HCT116 (cell line): ENCODE results near the gene GNPTAB.

ENCODE experiments used
- EZH2 ChIP-seq: fragments of 200-600 bp; sonication (generic); IDR thresholded peaks from 2 replicates; pipeline ENCODE4 v1.6.1; 2017; ENCODE audit warnings: antibody characterized with exemption, mixed run types
- POLR2A ChIP-seq: IDR thresholded peaks from 2 replicates; pipeline ENCODE4 v1.7.0; 2011; ENCODE audit warnings: borderline replicate concordance; ENCODE audit not compliant: insufficient read depth, insufficient read length; ENCODE audit errors: extremely low read depth
- POLR2AphosphoS5 ChIP-seq: IDR thresholded peaks from 2 replicates; pipeline ENCODE4 v1.6.1; 2011; ENCODE audit warnings: mild to moderate bottlenecking, low read depth, low read length, moderate library complexity
- YY1 ChIP-seq: IDR thresholded peaks from 2 replicates; pipeline ENCODE4 v1.6.1; 2011; ENCODE audit warnings: low read length, low read depth, moderate library complexity, mild to moderate bottlenecking; ENCODE audit not compliant: insufficient replicate concordance; ENCODE audit errors: extremely low read depth
- TF ChIP-seq, protein P1 (sequence below), 3 experiments: fragments of 200-600 bp in 1 of 3; sonication (generic) in 1 of 3; IDR thresholded peaks in 2 of 3; conservative IDR thresholded peaks in 1 of 3; 2 replicates each; pipeline ENCODE4 v1.5.1; 2012 to 2017; ENCODE audit warnings: low read depth in 2 of 3, low read length in 2 of 3, antibody characterized with exemption in 1 of 3, borderline replicate concordance in 1 of 3, control low read depth in 1 of 3, mild to moderate bottlenecking in 1 of 3, mixed read lengths in 1 of 3, mixed run types in 1 of 3, moderate library complexity in 1 of 3; ENCODE audit not compliant: insufficient read depth in 1 of 3
- TF ChIP-seq, protein P2 (sequence below): IDR thresholded peaks from 2 replicates; pipeline ENCODE4 v1.6.1; 2012

DNA sequence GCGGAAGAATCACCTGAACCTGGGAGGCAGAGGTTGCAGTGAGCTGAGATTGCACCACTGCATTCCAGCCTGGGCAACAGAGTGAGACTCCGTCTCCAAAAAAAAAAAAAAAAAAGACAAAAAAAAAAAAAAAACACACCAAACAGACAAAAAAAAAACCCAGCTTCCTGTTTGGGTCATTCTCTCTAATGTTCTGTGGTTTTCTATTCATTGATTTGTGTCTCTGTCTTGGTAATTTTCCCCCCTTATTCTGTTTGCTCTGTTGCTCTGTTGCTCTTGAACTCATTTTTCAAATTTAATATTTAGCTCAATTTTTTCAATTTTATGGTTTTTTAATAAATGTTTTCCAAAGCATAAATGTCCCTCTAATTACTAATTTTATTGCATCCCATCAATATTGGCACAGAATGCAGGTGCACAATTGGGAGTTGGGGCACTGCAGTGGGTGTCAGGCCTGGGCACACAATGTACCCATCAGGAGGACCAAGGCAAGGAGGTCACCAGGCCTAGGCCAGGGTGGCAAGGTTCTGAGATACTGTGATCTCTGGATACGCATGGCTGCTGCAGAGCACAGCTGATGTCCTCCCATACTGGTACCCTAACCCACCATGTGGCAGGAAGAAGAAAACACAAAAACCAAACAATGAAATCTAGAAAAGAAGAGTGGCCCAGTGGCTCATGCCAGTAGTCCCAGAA, 8.0 kb upstream of the GNPTAB start:
- TF ChIP-seq, protein P1, sequence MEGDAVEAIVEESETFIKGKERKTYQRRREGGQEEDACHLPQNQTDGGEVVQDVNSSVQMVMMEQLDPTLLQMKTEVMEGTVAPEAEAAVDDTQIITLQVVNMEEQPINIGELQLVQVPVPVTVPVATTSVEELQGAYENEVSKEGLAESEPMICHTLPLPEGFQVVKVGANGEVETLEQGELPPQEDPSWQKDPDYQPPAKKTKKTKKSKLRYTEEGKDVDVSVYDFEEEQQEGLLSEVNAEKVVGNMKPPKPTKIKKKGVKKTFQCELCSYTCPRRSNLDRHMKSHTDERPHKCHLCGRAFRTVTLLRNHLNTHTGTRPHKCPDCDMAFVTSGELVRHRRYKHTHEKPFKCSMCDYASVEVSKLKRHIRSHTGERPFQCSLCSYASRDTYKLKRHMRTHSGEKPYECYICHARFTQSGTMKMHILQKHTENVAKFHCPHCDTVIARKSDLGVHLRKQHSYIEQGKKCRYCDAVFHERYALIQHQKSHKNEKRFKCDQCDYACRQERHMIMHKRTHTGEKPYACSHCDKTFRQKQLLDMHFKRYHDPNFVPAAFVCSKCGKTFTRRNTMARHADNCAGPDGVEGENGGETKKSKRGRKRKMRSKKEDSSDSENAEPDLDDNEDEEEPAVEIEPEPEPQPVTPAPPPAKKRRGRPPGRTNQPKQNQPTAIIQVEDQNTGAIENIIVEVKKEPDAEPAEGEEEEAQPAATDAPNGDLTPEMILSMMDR (IDR thresholded peaks at IDR 0.05 in 2 of 3, conservative IDR thresholded peaks at IDR 0.05 in 1 of 3; ENCODE audit: borderline replicate concordance in 1 of 3, insufficient read depth in 1 of 3, low read depth in 2 of 3, low read length in 2 of 3): no peak
- no peak for TF ChIP-seq EZH2
- no peak for TF ChIP-seq POLR2A
- no peak for TF ChIP-seq POLR2AphosphoS5
- no peak for TF ChIP-seq YY1
- TF ChIP-seq, protein P2, sequence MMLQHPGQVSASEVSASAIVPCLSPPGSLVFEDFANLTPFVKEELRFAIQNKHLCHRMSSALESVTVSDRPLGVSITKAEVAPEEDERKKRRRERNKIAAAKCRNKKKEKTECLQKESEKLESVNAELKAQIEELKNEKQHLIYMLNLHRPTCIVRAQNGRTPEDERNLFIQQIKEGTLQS: no peak
